IMR-90 (cell line): ENCODE results near the gene ZNF888. TPM values are rescaled to one million over a fixed set of nuclear protein-coding genes. Genes with fewer than 3 reads are reported as not detected.

ENCODE experiments used
- ATAC-seq: fragments of 200-7000 bp; cut with Tn5 transposase; 2 replicates; pipeline ENCODE4 v1.9.1; 2020; ENCODE audit warnings: low read depth, mild to moderate bottlenecking, moderate library complexity
- BruUV-seq: library from RNA; stranded (reverse); fragments of 400-500 nt; replicated peaks from 2 replicates; lab custom pipeline; 2021; lab: Mats Ljungman, UMichigan
- CTCF ChIA-PET: fragments of 300-600 bp; formaldehyde crosslinking; extraction: SDS; loops from one replicate; lab custom pipeline; 2021; ENCODE audit warnings: antibody characterized with exemption; lab: Yijun Ruan, JAX
- POLR2A ChIA-PET: fragments of 300-600 bp; sonication (Branson Sonifier 250); formaldehyde crosslinking; loops from one replicate; lab custom pipeline; 2022; ENCODE audit warnings: antibody characterized with exemption; ENCODE audit not compliant: unreplicated experiment; lab: Charles Lee
- DNase-seq: peaks from one replicate; pipeline ENCODE4 v3.0.0; 2013
- H2AFZ ChIP-seq: replicated peaks from 2 replicates; pipeline ENCODE3; 2013; ENCODE audit warnings: low read length, mild to moderate bottlenecking; ENCODE audit not compliant: poor library complexity
- H2AK5ac ChIP-seq: 2 replicates; pipeline ENCODE4 v1.6.1; 2013; ENCODE audit warnings: low read depth, low read length, inconsistent platforms
- H2AK9ac ChIP-seq: replicated peaks from 2 replicates; pipeline ENCODE3; 2013; ENCODE audit warnings: mild to moderate bottlenecking, low read depth, low read length, moderate library complexity; ENCODE audit not compliant: poor library complexity
- H2BK120ac ChIP-seq: 2 replicates; pipeline ENCODE4 v1.6.1; 2013; ENCODE audit warnings: low read depth, low read length, inconsistent platforms
- H2BK15ac ChIP-seq: 3 replicates; pipeline ENCODE4 v1.6.1; 2013; ENCODE audit warnings: low read depth, low read length, inconsistent platforms
- H2BK20ac ChIP-seq: 2 replicates; pipeline ENCODE4 v1.6.1; 2013; ENCODE audit warnings: low read depth, mild to moderate bottlenecking, inconsistent platforms, low read length, moderate library complexity
- H2BK5ac ChIP-seq: 2 replicates; pipeline ENCODE4 v1.6.1; 2013; ENCODE audit warnings: mild to moderate bottlenecking, low read depth, low read length, inconsistent platforms; ENCODE audit not compliant: poor library complexity, severe bottlenecking
- H3K14ac ChIP-seq: replicated peaks from 2 replicates; pipeline ENCODE4 v1.6.1; 2013; ENCODE audit warnings: low read depth, low read length, inconsistent platforms
- H3K18ac ChIP-seq: 2 replicates; pipeline ENCODE4 v1.6.1; 2013; ENCODE audit warnings: low read depth, low read length, control low read depth
- H3K23ac ChIP-seq: 2 replicates; pipeline ENCODE4 v1.6.1; 2013; ENCODE audit warnings: low read depth, low read length, inconsistent platforms
- H3K27ac ChIP-seq: 2 replicates; pipeline ENCODE4 v1.5.1; 2013; ENCODE audit warnings: mild to moderate bottlenecking, control low read depth, low read length; ENCODE audit not compliant: insufficient read depth
- H3K27me3 ChIP-seq: 2 replicates; pipeline ENCODE4 v1.6.1; 2013; ENCODE audit warnings: low read length; ENCODE audit not compliant: control insufficient read depth, insufficient read depth
- H3K36me3 ChIP-seq: 2 replicates; pipeline ENCODE4 v1.6.1; 2013; ENCODE audit warnings: low read length, mixed read lengths; ENCODE audit not compliant: control insufficient read depth, insufficient read depth
- H3K4ac ChIP-seq: 2 replicates; pipeline ENCODE4 v1.6.1; 2013; ENCODE audit warnings: low read depth, low read length, inconsistent platforms
- H3K4me1 ChIP-seq: 2 replicates; pipeline ENCODE4 v1.6.1; 2013; ENCODE audit warnings: low read length, mixed read lengths; ENCODE audit not compliant: control insufficient read depth, insufficient read depth
- H3K4me2 ChIP-seq: 2 replicates; pipeline ENCODE4 v1.6.1; 2013; ENCODE audit warnings: low read depth, mild to moderate bottlenecking, control low read depth, low read length, moderate library complexity
- H3K4me3 ChIP-seq: 2 replicates; pipeline ENCODE4 v1.5.1; 2013; ENCODE audit warnings: low read depth, mild to moderate bottlenecking, control low read depth, low read length, moderate library complexity; ENCODE audit not compliant: insufficient read depth
- H3K56ac ChIP-seq: 2 replicates; pipeline ENCODE4 v1.6.1; 2013; ENCODE audit warnings: low read length, inconsistent platforms; ENCODE audit not compliant: insufficient read depth; ENCODE audit errors: extremely low read depth
- H3K79me1 ChIP-seq, 2 experiments: 2 replicates each; pipeline ENCODE4 v1.6.1; 2013; ENCODE audit warnings: low read length in 2 of 2, inconsistent platforms in 1 of 2, low read depth in 1 of 2
- H3K9ac ChIP-seq: 2 replicates; pipeline ENCODE4 v1.6.1; 2013; ENCODE audit warnings: low read depth, low read length, control low read depth
- H3K9me1 ChIP-seq: 2 replicates; pipeline ENCODE4 v1.6.1; 2013; ENCODE audit warnings: low read length, inconsistent platforms; ENCODE audit not compliant: insufficient read depth
- H3K9me3 ChIP-seq: 2 replicates; pipeline ENCODE4 v1.6.1; 2013; ENCODE audit warnings: low read length; ENCODE audit not compliant: control insufficient read depth, insufficient read depth
- H4K20me1 ChIP-seq: 2 replicates; pipeline ENCODE4 v1.6.1; 2013; ENCODE audit warnings: low read length, inconsistent platforms; ENCODE audit not compliant: insufficient read depth
- H4K5ac ChIP-seq: 2 replicates; pipeline ENCODE4 v1.6.1; 2013; ENCODE audit warnings: mild to moderate bottlenecking, low read depth, low read length, control low read depth
- H4K8ac ChIP-seq, 2 experiments: 2 replicates each; pipeline ENCODE4 v1.6.1; 2013; ENCODE audit warnings: low read depth in 2 of 2, low read length in 2 of 2, control low read depth in 1 of 2, inconsistent platforms in 1 of 2
- H4K91ac ChIP-seq: 2 replicates; pipeline ENCODE4 v1.6.1; 2013; ENCODE audit warnings: low read depth, low read length, inconsistent platforms; ENCODE audit not compliant: insufficient read depth
- BHLHE40 ChIP-seq: fragments of 150-350 bp; IDR thresholded peaks from 2 replicates; pipeline ENCODE4 v1.6.1; 2016; ENCODE audit warnings: mild to moderate bottlenecking, low read depth, low read length
- CEBPB ChIP-seq: IDR thresholded peaks from 2 replicates; pipeline ENCODE4 v1.6.1; 2012; ENCODE audit warnings: low read depth, low read length, improper control_type of control experiment
- CHD1 ChIP-seq: IDR thresholded peaks from 2 replicates; pipeline ENCODE4 v1.6.1; 2012; ENCODE audit warnings: low read depth, low read length, improper control_type of control experiment
- CTCF ChIP-seq: conservative IDR thresholded peaks from 2 replicates; pipeline ENCODE4 v1.5.1; 2012; ENCODE audit warnings: mild to moderate bottlenecking, low read depth, low read length, improper control_type of control experiment
- ELK1 ChIP-seq: fragments of 150-350 bp; IDR thresholded peaks from 2 replicates; pipeline ENCODE4 v1.6.1; 2016; ENCODE audit warnings: low read depth, mild to moderate bottlenecking, low read length, moderate library complexity, borderline replicate concordance
- FOS ChIP-seq: fragments of 150-350 bp; IDR thresholded peaks from 2 replicates; pipeline ENCODE4 v1.6.1; 2016; ENCODE audit warnings: low read depth, low read length
- MAFK ChIP-seq: IDR thresholded peaks from 2 replicates; pipeline ENCODE4 v1.6.1; 2012; ENCODE audit warnings: low read depth, low read length, improper control_type of control experiment
- MAZ ChIP-seq: IDR thresholded peaks from 2 replicates; pipeline ENCODE4 v1.6.1; 2012; ENCODE audit warnings: low read depth, mild to moderate bottlenecking, low read length, improper control_type of control experiment, moderate library complexity, borderline replicate concordance
- MXI1 ChIP-seq: IDR thresholded peaks from 2 replicates; pipeline ENCODE4 v1.6.1; 2012; ENCODE audit warnings: low read depth, mild to moderate bottlenecking, low read length, moderate library complexity, borderline replicate concordance
- NFE2L2 ChIP-seq: fragments of 150-350 bp; IDR thresholded peaks from 2 replicates; pipeline ENCODE4 v1.6.1; 2016; ENCODE audit warnings: low read depth, mild to moderate bottlenecking, low read length
- POLR2A ChIP-seq: IDR thresholded peaks from 2 replicates; pipeline ENCODE4 v1.6.1; 2012; ENCODE audit warnings: mild to moderate bottlenecking, low read depth, low read length
- RAD21 ChIP-seq: IDR thresholded peaks from 2 replicates; pipeline ENCODE4 v1.6.1; 2012; ENCODE audit warnings: low read length, improper control_type of control experiment
- RCOR1 ChIP-seq: IDR thresholded peaks from 2 replicates; pipeline ENCODE4 v1.6.1; 2012; ENCODE audit warnings: mild to moderate bottlenecking, low read length, improper control_type of control experiment; ENCODE audit not compliant: insufficient replicate concordance
- RFX5 ChIP-seq: IDR thresholded peaks from 2 replicates; pipeline ENCODE4 v1.8.0; 2012; ENCODE audit warnings: low read depth, mild to moderate bottlenecking, low read length, moderate library complexity
- SMC3 ChIP-seq: fragments of 150-350 bp; IDR thresholded peaks from 2 replicates; pipeline ENCODE4 v1.6.1; 2016; ENCODE audit warnings: low read depth, mild to moderate bottlenecking, antibody characterized with exemption, low read length, moderate library complexity
- USF2 ChIP-seq: fragments of 150-350 bp; IDR thresholded peaks from 2 replicates; pipeline ENCODE4 v1.6.1; 2017; ENCODE audit warnings: mild to moderate bottlenecking, antibody characterized with exemption, low read length, low read depth
- WGBS, 2 experiments: methylation state at CpG; one replicate each; pipeline versions ENCODE4 v1.1.5 to v1.1.7; 2013; ENCODE audit warnings: missing lambda C conversion rate in 2 of 2; ENCODE audit not compliant: insufficient read length in 1 of 2; ENCODE audit errors: extremely low coverage in 2 of 2; 5-methylcytosine and 5-hydroxymethylcytosine counted together
- dilution Hi-C: fragments of 300-500 bp; cut with HindIII; formaldehyde crosslinking; loops from one replicate; pipeline ENCODE4 v1.14.3; 2018; ENCODE audit warnings: low sequenced_read_pairs; ENCODE audit not compliant: unreplicated experiment
- in situ Hi-C: fragments of 300-500 bp; cut with MboI; formaldehyde crosslinking; loops from 3 replicates; pipeline ENCODE4 v1.14.3; 2019; ENCODE audit warnings: low sequenced_read_pairs, inconsistent platforms, mixed read lengths
- intact Hi-C: fragments of 100-400 bp; cut with micrococcal nuclease; formaldehyde crosslinking; loops from 2 replicates; pipeline ENCODE4 v1.10.0; 2022
- polyA plus RNA-seq, 3 experiments: library from polyadenylated mRNA; depleted of rRNA; stranded (reverse); fragments of >200 nt; gene quantifications; 2 replicates each; pipeline ENCODE4 v1.2.3, GENCODE V29; 2012; ENCODE audit warnings: low replicate concordance in 1 of 3
- total RNA-seq: library from RNA; depleted of rRNA; stranded (reverse); fragments of >200 nt; gene quantifications from 2 replicates; pipeline ENCODE4 v1.2.3, GENCODE V29; 2012

Gene ZNF888
- total and polyA plus RNA-seq, 2 of the 4 experiments (the other 2 are of a cell fraction) = 0.82 to 6.1 TPM

GRCh38 chr19:52949422-52949821, 26.2 kb upstream of the ZNF888 start:
- no peak overlapping the region for H3K27ac ChIP-seq
- POLR2A ChIA-PET = no interaction called here
- no peak overlapping the region for H3K18ac ChIP-seq
- H2BK15ac ChIP-seq = no peak overlapping the region
- no peak overlapping the region for H4K5ac ChIP-seq
- no peaks in the 10 kb centered on the region for H3K27me3 ChIP-seq
- no peak for DNase-seq
- no peak for ATAC-seq
- H4K91ac ChIP-seq = no peak overlapping the region
- no peak overlapping the region for H3K14ac ChIP-seq
- no peak overlapping the region for H3K4ac ChIP-seq
- H2BK120ac ChIP-seq = no peak overlapping the region
- no peak overlapping the region for H3K23ac ChIP-seq
- H3K4me2 ChIP-seq = no peak overlapping the region
- no peak overlapping the region for H2AFZ ChIP-seq
- peaks cover 48% of the 10 kb centered on the region for H3K9me3 ChIP-seq
- dilution Hi-C loops (no loop called here), intact Hi-C loops (no loop called here), in situ Hi-C loops (no loop called here)
- H3K36me3 ChIP-seq = peaks cover 29% of the 10 kb centered on the region
- no peak overlapping the region for H3K9ac ChIP-seq
- no peak overlapping the region for H2BK5ac ChIP-seq
- H3K79me1 ChIP-seq = no peaks in the 10 kb centered on the region
- H2AK9ac ChIP-seq = no peak overlapping the region
- no peak overlapping the region for H2BK20ac ChIP-seq
- no peak overlapping the region for H3K4me3 ChIP-seq
- CTCF ChIA-PET = no interaction called here
- TF ChIP-seq NFE2L2 = no peak
- no peak for TF ChIP-seq ELK1
- TF ChIP-seq RAD21 = no peak
- no peak for TF ChIP-seq RCOR1
- TF ChIP-seq BHLHE40 = no peak
- no peak for TF ChIP-seq RFX5
- TF ChIP-seq MAFK = no peak
- TF ChIP-seq POLR2A = no peak
- no peak for TF ChIP-seq CEBPB
- TF ChIP-seq FOS = no peak
- TF ChIP-seq CHD1 = no peak
- TF ChIP-seq SMC3 = no peak
- TF ChIP-seq USF2 = no peak
- no peak for TF ChIP-seq CTCF
- no peak for TF ChIP-seq MAZ
- no peak for TF ChIP-seq MXI1
- H4K8ac ChIP-seq = no peak overlapping the region
- no peak overlapping the region for H3K56ac ChIP-seq
- no peak overlapping the region for H2AK5ac ChIP-seq
- no TSS peak for BruUV-seq
- H3K9me1 ChIP-seq = no peaks in the 10 kb centered on the region
- no peaks in the 10 kb centered on the region for H4K20me1 ChIP-seq
- no peaks in the 10 kb centered on the region for H3K4me1 ChIP-seq
- no CpG with 5 or more reads among the region's 1 CpG for WGBS, 2 experiments
